Stimulated activated CD4-positive, alpha-beta T cell treated with anti-CD3 and anti-CD28 coated beads, TNF-alpha, amount 100 ng/mL, for 24 hours (primary cell): ENCODE data around the gene FTL.

ENCODE experiments used
- DNase-seq, 3 experiments: peaks; one replicate each; pipeline ENCODE4 v3.0.0-alpha.2; 2020; ENCODE audit warnings: low read depth in 3 of 3

FTL gene

GRCh38 chr19:48965806-48966540, 864 bp downstream of the FTL start:
- DNase-seq, result peak; percentile 74 to 91 (median 82)

- DNase-seq, result no peak
Measured at GRCh38 chr19:48966541-48967345, 1.6 kb downstream of the FTL start.

- no peak for DNase-seq
Measured at GRCh38 chr19:48967346-48968178, 2.5 kb downstream of the FTL start.

GRCh38 chr19:48968179-48968661, 3.1 kb downstream of the FTL start:
- DNase-seq, result no peak

DNA sequence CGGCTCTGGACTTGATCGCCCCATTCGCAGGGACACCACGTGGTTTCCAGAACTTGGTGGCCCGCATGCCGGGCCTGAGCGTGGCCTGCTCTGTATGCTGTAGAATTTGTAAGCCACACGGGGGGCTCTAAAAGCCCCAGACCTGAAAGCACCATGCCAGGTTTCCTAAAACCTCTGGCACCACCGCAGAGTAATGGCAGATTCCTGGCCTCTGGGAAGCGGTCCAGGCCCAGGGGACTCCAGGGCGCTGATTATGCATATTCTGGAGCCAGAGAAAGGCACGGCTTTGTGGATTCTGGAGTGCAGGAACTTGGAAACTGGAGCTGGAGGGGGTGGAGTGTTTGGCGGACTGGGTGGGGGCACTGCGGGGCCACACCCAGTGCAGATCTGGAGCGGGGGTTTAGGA, 3.7 kb downstream of the FTL start:
- DNase-seq, result no peak

DNA sequence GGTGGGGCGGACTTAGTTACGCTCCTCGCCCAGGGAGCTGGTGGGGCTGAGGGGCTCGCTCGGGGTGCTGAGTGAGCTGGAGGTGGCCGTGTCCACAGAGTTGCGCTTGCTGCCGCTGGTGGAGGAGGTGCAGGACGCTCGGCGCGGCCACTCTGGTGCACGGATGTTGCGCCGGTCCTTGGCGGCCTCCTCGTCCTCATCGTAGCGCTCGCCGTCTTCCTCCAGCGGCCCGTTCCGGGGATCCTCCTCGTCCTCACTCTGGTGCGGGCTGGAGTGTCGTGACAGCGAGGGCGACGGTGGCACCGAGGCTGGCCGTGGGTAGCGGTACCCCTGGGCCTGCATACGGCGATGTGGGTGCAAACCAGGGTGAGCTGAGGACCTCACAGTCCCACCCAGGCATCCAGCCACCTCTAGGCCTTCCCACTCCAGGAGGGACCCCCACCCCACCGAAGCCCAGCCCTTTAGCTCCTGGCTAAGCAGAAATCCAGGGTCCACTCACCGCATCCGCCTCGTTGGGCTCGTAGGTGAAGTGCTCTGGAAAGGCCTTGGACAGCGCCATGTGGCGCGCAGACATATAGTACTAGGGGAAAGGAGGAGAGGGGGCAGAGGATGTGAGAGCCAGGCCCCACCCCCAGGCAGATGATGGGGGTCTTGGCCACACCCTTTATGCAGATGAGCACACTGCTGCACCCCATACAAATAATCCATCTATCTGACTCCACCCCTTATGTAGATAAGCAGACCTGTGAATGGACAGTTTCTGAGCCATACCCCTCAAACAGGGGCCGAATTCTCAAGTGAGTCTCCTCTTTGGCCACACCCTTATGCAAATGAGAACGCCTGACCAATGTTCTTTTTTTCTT, 4.4 kb downstream of the FTL start:
- no peak for DNase-seq

GRCh38 chr19:48970139-48970766, 5.1 kb downstream of the FTL start:
- no peak for DNase-seq

- DNase-seq, result peak; percentile 65 to 80 (median 75)
Measured at GRCh38 chr19:48970923-48971395, 5.8 kb downstream of the FTL start.

DNA sequence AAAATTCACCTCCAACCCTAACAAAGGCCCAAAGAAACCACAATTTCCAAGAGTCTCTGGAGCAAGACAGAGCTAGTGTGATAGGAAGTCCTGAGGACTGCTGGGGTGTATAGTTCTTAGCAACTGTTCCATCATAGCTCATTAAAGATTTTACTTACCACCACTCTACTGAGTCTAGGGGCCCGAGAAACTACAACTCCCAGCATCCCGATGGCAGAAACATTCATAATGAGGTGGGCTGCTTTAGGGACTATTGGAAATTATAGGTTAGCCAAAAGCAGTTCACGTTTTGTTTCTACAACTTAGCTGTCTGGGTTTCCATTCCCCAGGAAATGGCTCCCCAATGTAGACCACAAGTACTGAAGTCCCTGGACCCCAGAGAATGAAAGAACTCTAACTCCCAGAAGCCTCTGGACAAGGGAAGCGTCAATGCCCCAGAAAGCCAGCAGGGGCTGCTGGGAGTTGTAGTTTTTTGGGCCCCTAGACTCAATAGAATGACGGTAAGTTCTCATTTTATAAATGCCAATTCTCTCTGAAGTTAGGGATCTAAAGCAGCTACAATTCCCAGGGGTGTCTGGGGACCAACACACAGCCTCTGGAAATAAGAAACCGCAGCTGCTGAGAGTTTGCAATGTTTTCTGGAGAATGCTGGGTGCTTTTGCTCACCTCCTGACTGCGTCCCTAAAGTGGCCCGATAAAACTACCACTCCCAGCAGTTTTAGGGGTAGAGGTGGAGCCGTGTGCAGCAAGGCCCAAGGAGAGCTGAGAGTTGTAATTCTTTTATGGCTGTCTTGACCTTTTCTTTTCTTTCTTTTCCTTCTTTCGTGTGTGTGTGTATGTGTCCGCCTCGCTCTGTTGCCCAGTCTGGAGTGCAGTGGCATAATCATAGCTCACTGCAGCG, 11.1 kb downstream of the FTL start:
- DNase-seq, result no peak

GRCh38 chr19:48977061-48977460, 12.0 kb downstream of the FTL start:
- DNase-seq, result no peak

DNA sequence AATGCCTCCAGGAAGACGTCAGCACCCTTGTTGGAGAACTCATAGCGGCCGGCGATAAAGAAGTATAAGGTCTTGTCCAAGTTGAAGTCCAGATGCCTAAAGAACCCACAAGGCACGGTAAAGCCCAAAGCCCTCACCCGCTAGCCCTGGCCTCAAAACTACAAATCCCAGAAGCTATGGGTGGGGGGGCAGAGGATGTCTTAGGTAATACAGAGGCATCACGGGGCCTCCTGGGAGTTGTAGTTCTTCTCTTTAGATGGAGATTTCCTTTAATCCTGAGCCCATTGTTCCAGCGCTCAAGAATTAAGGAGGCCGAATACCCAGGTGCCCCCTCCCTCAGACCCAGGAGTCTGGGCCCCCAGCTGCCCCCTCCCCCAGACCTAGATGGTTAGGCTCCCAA, 17.2 kb downstream of the FTL start:
- DNase-seq, result no peak

DNA sequence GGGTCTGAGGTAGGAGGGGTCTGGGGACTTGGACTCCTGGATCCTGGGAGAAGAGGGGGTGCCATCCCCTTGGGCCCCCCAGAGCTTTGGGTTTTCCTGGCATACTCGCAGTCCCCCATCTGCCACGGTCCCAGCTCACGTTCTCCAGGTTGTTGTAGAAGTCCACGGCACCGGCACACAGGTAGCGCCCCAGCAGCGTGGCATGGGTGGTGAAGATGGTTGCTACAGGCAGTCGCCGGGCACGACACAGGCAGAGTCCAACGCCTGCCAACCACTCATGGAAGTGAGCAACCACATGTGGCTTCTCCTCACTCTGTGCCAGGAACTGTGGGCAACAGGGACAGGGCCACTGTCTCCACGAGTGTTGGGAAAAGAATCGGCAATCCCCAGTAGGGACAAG, 20.6 kb downstream of the FTL start:
- no peak for DNase-seq

DNA sequence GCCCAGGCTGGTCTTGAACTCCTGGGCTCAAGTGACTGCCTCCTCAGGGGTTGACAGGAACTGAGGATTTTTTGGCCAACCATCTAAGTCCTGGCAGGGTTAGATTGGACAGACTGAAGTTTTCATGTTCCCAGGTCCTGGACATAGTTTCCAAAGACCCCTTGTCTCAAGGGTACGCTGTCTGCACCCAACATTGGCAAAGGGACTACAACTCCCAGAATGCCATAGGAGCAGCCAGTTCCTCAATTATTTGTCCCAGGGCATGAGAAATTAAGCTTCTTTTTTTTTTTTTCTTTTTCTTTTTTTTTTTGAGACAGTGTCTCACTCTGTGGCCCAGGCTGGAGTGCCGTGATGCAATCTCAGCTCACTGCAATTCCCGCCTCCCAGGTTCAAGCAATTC, 21.1 kb downstream of the FTL start:
- DNase-seq, result no peak

DNA sequence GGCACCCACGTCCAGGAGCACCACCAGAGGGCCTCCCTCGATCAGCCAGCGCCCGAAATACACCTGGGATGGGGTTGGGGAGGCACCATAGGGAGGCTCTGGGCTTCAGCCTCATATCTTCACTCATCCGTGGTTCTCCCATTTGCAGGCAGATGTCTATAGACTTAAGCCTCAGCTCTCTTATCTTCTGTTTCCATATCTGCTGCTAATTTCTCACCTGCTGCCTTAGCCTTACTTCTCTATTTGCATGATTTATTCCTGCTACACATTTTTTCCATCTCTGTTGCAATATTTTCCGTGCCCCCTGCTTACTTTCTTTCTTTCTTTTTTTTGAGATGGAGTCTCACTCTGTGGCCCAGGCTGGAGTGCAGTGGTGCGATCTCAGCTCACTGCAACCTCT, 22.2 kb downstream of the FTL start:
- DNase-seq, result no peak

DNA sequence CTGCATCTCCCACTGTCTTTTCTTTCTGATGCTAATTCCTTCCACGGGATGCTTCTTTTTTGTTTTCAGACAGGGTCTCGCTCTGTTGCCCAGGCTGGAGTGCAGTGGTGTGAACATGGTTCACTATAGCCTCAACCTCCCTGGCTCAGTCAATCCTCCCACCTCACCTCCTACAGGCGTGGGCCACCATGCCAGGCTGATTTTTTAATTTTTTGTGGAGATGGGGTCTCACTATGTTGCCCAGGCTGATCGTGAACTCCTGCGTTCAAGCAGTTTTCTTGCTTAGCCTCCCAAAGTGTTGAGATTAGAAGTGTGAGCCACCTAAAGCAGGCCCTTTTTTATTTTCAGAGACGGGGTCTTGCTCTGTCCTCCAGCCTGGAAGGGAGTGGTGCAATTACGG, 23.2 kb downstream of the FTL start:
- no peak for DNase-seq

DNA sequence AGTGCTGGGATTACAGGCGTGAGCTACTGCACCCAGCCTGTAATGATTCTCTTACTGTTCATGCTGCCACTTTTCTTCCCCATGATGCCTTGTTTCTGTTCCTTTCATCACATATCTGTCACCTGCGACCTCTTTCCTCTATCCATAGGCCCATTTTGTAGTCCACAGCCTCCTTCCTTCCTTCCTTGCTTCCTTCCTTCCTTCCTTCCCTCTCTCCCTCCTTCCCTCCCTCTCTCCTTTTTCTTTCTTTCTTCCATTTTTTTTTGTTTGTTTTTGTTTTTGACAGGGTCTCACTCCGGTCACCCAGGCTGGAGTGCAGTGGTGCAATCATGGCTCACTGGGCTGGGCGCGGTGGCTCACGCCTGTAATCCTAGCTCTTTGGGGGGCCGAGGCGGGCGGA, 23.8 kb downstream of the FTL start:
- no peak for DNase-seq

DNA sequence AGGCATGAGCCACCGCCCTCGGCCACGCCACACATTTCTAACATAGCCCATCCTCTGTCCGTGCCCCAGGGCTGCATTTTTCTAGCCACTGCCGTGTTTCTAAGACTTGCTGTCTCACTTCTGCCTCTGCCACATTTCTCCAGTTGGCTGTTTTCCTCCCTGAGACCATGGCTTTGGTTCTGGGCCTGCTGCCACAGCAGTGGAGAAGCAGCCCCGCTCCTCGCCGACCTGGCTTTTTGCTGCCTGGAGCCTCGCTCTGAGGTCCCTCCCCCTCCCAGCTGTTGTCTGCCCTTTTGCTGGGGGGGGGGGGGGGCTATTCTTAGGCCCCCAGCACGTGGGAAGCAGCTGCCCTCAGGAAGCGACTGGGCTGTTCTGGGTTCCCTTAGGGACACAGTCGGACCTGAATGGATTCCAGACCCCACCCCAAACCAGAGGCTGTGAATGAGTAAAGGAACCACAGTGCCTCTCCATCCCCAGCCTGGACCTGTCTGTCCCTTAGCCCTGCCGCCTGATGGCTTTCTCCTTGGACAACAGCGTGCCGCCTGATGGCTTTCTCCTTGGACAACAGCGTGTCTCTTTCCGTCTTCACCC, 24.7 kb downstream of the FTL start:
- no peak for DNase-seq

DNA sequence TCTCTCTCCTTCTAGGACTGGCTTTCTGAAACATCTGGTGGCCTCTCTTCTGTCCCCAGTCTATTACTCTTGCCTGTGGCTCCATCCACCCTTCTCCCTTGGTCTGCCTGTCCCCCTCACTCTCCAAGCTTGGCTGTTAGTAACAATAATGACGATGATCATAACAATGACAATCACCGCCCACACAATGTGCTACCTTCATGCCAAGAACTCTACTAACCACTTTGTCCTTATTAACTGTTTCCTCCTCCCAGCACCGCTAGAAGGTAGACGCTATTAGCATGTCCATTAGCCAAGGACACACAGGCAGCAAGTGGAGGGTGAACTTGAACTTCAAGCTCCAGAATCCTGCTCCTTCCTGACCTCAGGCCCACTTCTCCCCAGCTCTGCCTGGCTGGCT, 25.3 kb downstream of the FTL start:
- DNase-seq, result no peak

DNA sequence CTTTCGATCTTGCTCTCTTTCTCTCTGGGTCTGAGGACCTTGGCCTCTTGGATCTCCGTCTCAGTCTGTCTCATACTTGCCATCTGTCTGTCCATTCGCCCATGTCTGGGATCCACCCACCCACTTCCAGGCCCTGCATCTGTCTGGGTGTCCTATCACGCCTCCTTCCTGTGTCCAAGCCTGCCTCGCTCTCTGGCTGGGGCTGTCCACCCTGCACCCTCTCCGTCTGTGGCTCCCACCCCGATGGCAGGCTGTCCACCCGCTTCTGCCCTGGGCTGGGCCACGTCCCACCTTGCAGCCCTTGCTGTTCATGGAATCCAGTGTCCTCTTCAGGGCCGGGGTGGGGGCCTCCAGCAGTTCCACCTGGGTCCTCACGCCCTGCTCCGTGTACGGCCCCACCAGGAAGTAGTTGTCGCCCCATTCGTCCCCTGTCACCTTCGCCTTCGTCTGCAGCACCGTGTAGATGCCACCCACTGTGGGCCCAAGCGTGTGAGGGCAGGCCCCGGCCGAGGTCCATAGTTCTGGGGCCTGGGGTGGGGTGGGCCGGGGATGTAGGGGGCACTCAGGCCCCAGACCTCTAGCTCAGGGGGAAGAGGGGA, 26.0 kb downstream of the FTL start:
- no peak for DNase-seq
